ENCODE data around the gene KDM2A. TPM values are rescaled to one million over a fixed set of nuclear protein-coding genes. Genes with fewer than 3 reads are reported as not detected.
A peak's percentile ranks its signal among the peaks of the same experiment; 100 is the strongest.
"Not testable (repeated sequence)": the region's sequence is repeated elsewhere in the genome, so short reads cannot be mapped to it uniquely, and the experiment has no call there.

Gene KDM2A
- total RNA-seq, 1 donor from 2014 or later, result 62.9 TPM

- H3K27me3 Mint-ChIP-seq (ENCODE audit: unreplicated experiment), result no peaks in the 10 kb centered on the region
- no peak overlapping the region for H3K4me3 Mint-ChIP-seq (ENCODE audit: unreplicated experiment)
- no peak for DNase-seq (ENCODE audit: extremely low spot score, unreplicated experiment)
- no peaks in the 10 kb centered on the region for H3K9me3 Mint-ChIP-seq (ENCODE audit: unreplicated experiment)
- no peak for TF ChIP-seq CTCF (IDR thresholded peaks at IDR 0.05)
- peaks cover 24% of the 10 kb centered on the region for H3K36me3 Mint-ChIP-seq (ENCODE audit: unreplicated experiment)
- no peak overlapping the region for H3K27ac Mint-ChIP-seq (ENCODE audit: unreplicated experiment)
- peaks cover 8% of the 10 kb centered on the region for H3K4me1 Mint-ChIP-seq (ENCODE audit: unreplicated experiment)
Observed at GRCh38 chr11:67233584-67234190, 114.6 kb downstream of the KDM2A start.

- not testable (repeated sequence) for H3K27me3 Mint-ChIP-seq (ENCODE audit: unreplicated experiment); H3K4me3 Mint-ChIP-seq (ENCODE audit: unreplicated experiment); H3K27ac Mint-ChIP-seq (ENCODE audit: unreplicated experiment); DNase-seq (ENCODE audit: extremely low spot score, unreplicated experiment); H3K9me3 Mint-ChIP-seq (ENCODE audit: unreplicated experiment)
- peaks cover 16% of the 10 kb centered on the region for H3K4me1 Mint-ChIP-seq (ENCODE audit: unreplicated experiment)
- H3K36me3 Mint-ChIP-seq (ENCODE audit: unreplicated experiment), result peaks cover 18% of the 10 kb centered on the region
Observed at GRCh38 chr11:67234571-67234970, 115.5 kb downstream of the KDM2A start.

- no peak for TF ChIP-seq CTCF (IDR thresholded peaks at IDR 0.05)
Observed at GRCh38 chr11:67237574-67237973, 118.5 kb downstream of the KDM2A start.

GRCh38 chr11:67238894-67239782 lies 120.1 kb downstream of the KDM2A start:
- DNase-seq (ENCODE audit: extremely low spot score, unreplicated experiment), result no peak
- H3K9me3 Mint-ChIP-seq (ENCODE audit: unreplicated experiment), result no peaks in the 10 kb centered on the region
- H3K27me3 Mint-ChIP-seq (ENCODE audit: unreplicated experiment), result no peaks in the 10 kb centered on the region
- H3K4me3 Mint-ChIP-seq (ENCODE audit: unreplicated experiment), result peak overlapping the region; percentile 94
- H3K27ac Mint-ChIP-seq (ENCODE audit: unreplicated experiment), result peak overlapping the region; percentile 100
- TF ChIP-seq CTCF (IDR thresholded peaks at IDR 0.05), result no peak
- H3K4me1 Mint-ChIP-seq (ENCODE audit: unreplicated experiment), result peaks cover 40% of the 10 kb centered on the region
- H3K36me3 Mint-ChIP-seq (ENCODE audit: unreplicated experiment), result peaks cover 11% of the 10 kb centered on the region

More at GRCh38 chr11:67237574-67237973, 118.5 kb downstream of the KDM2A start:
- Mint-ChIP-seq H3K27ac (ENCODE audit: unreplicated experiment) (no peak overlapping the region), H3K9me3 (ENCODE audit: unreplicated experiment) (no peaks in the 10 kb centered on the region), H3K4me1 (ENCODE audit: unreplicated experiment) (peaks cover 36% of the 10 kb centered on the region), H3K4me3 (ENCODE audit: unreplicated experiment) (no peak overlapping the region), H3K27me3 (ENCODE audit: unreplicated experiment) (no peaks in the 10 kb centered on the region), H3K36me3 (ENCODE audit: unreplicated experiment) (peaks cover 14% of the 10 kb centered on the region)
- DNase-seq (ENCODE audit: extremely low spot score, unreplicated experiment), result no peak

- no peaks in the 10 kb centered on the region for H3K9me3 Mint-ChIP-seq (ENCODE audit: unreplicated experiment)
- peak overlapping the region; percentile 100 for H3K27ac Mint-ChIP-seq (ENCODE audit: unreplicated experiment)
- TF ChIP-seq CTCF (IDR thresholded peaks at IDR 0.05), result peak; percentile 25
- H3K36me3 Mint-ChIP-seq (ENCODE audit: unreplicated experiment), result peaks cover 12% of the 10 kb centered on the region
- H3K27me3 Mint-ChIP-seq (ENCODE audit: unreplicated experiment), result no peaks in the 10 kb centered on the region
- DNase-seq (ENCODE audit: extremely low spot score, unreplicated experiment), result peak; percentile 99
- H3K4me3 Mint-ChIP-seq (ENCODE audit: unreplicated experiment), result peak overlapping the region; percentile 94
- peaks cover 40% of the 10 kb centered on the region for H3K4me1 Mint-ChIP-seq (ENCODE audit: unreplicated experiment)
Observed at GRCh38 chr11:67239783-67240575, 120.9 kb downstream of the KDM2A start.
